Adrenal gland (tissue), 5 donors: ENCODE results near the gene SNCB.

Experiments
- CTCF ChIP-seq, 6 experiments: fragments of 450-650 bp in 4 of 6; fragments of 200-600 bp in 2 of 6; sonication (generic) in 1 of 6; IDR thresholded peaks; 1 replicate in 5 of 6; 2 replicates in 1 of 6; pipeline versions ENCODE4 v1.5.1 to v1.8.0; 2016 to 2021; ENCODE audit warnings: antibody characterized with exemption in 6 of 6, mild to moderate bottlenecking in 2 of 6, moderate library complexity in 1 of 6
- POLR2A ChIP-seq, 2 donors: fragments of 450-650 bp; IDR thresholded peaks; one replicate each; pipeline ENCODE4 v1.6.1; 2017; ENCODE audit warnings: antibody characterized with exemption in 2 of 2, mild to moderate bottlenecking in 2 of 2, moderate library complexity in 1 of 2
- donor health status: DM: no; HTN: no; CAD: no.

- TF ChIP-seq CTCF (IDR thresholded peaks at IDR 0.05): no peak
- TF ChIP-seq POLR2A (IDR thresholded peaks at IDR 0.05): no peak
Measured at GRCh38 chr5:176640616-176641015, 10.3 kb upstream of the SNCB start.
